Measurements from ENCODE around the gene ROBO1. TPM values are rescaled to one million over a fixed set of nuclear protein-coding genes. Genes with fewer than 3 reads are reported as not detected.
"Not testable (repeated sequence)": the region's sequence is repeated elsewhere in the genome, so short reads cannot be mapped to it uniquely, and the experiment has no call there.

ROBO1 gene
- total RNA-seq, 1 donor from 2014 or later, result 0.05 TPM

DNA sequence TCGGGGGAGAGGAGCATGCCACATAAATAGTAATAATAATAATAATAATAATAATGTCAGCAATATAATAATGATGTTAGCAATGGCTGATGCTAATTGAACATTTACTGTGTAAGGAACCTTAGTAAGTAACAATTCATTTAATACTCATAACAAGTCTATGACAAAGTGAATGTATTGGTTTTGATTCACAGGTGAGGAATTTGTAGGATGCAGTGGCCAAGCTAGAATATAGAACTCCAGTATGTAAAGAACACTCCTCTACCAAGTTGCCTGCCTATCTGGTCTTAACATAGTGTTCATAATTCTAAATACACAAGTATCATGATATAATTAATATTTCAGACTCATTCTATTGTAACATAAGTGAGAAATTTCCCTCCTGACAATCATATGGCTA is 1016.5 kb downstream of the ROBO1 start:
- Mint-ChIP-seq H3K4me1 (no peaks in the 10 kb centered on the region), H3K4me3 (no peak overlapping the region), H3K9me3 (peaks cover 7% of the 10 kb centered on the region), H3K27ac (no peak overlapping the region), H3K27me3 (no peaks in the 10 kb centered on the region), H3K36me3 (ENCODE audit: low read depth) (no peaks in the 10 kb centered on the region)
- DNase-seq, result no peak
- intact Hi-C loops (cut with micrococcal nuclease), result no loop called here

DNA sequence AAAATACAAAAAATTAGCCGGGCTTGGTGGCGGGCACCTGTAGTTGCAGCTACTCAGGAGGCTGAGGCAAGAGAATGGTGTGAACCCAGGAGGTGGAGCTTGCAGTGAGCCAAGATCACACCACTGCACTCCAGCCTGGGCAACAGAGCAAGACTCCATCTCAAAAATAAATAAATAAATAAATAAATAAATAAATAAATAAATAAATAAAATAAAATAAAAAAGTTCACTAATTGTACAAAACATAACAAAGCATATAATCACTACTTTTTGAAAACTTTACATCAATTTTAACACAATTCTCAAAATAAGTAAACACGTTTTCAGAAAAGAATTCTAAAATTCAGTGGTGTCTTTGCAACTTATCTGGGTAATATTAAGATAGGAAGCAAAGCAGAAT is 1017.5 kb downstream of the ROBO1 start:
- DNase-seq; H3K4me1 Mint-ChIP-seq; H3K36me3 Mint-ChIP-seq (ENCODE audit: low read depth); intact Hi-C loops (cut with micrococcal nuclease); H3K27ac Mint-ChIP-seq; H3K9me3 Mint-ChIP-seq; H3K27me3 Mint-ChIP-seq; H3K4me3 Mint-ChIP-seq: not testable (repeated sequence)

DNA sequence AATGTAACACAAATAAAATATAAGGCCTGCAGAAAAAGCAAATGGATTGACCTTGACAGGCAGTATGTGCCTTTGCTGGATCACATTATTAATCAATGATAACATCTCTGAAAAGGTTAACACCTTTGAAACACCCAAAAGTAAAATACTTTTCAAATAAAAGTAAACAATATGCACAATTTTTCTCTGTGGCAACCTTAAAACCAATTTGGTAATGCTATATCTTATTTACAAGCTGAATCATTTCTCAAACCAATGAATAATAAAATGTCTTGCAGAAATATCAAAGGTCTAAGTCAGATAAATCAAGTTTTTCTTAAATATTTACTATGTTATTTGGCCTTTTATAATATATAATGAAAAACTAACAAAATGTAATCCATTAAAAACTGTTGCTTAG is 1018.7 kb downstream of the ROBO1 start:
- Mint-ChIP-seq H3K27ac (no peak overlapping the region), H3K36me3 (ENCODE audit: low read depth) (no peaks in the 10 kb centered on the region), H3K27me3 (no peaks in the 10 kb centered on the region), H3K4me3 (no peak overlapping the region), H3K4me1 (no peaks in the 10 kb centered on the region), H3K9me3 (peaks cover 7% of the 10 kb centered on the region)
- no peak for DNase-seq
- intact Hi-C loops (cut with micrococcal nuclease), result no loop called here

DNA sequence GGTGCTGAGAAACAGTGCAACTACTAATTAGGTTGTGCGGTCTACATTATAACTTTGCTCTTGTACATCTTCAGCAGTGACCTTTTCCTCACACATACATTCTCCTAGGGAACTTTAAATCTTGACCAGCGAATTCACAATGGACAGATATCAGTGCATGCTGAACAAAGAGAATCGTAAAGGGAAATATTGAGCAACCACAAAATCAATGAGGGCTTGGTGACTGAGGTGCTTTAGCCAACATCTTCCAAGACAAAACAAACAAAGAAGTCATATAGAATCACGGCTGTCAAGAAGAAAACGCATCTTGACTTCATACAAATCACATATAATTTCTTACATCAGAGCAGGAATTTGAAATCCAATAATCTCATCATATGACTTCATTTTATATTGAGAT is 1022.0 kb downstream of the ROBO1 start:
- Mint-ChIP-seq H3K27ac (no peak overlapping the region), H3K27me3 (no peaks in the 10 kb centered on the region), H3K4me1 (no peaks in the 10 kb centered on the region), H3K36me3 (ENCODE audit: low read depth) (no peaks in the 10 kb centered on the region), H3K9me3 (peaks cover 3% of the 10 kb centered on the region), H3K4me3 (no peak overlapping the region)
- intact Hi-C loops (cut with micrococcal nuclease), result no loop called here
- DNase-seq, result no peak

DNA sequence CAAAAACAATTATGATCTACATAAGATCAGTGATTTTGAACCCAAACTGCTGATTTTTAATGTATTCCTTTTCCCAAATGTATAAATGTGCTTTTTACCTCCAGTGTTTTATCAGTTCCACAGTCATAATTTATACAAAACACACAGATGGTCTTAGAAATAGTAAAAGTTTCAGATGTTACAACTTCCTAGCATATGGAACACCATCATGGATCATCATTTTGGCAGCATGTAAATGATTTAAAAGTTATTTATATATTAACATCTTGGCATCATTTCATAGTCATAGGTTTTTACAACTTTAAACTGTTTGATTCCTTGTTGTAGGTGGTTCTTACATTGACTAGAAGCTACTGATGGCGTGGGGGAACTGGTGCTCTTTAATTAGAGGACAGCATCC is 1025.3 kb downstream of the ROBO1 start:
- H3K9me3 Mint-ChIP-seq, result no peaks in the 10 kb centered on the region
- intact Hi-C loops (cut with micrococcal nuclease), result no loop called here
- H3K4me1 Mint-ChIP-seq, result no peaks in the 10 kb centered on the region
- no peak overlapping the region for H3K4me3 Mint-ChIP-seq
- no peak overlapping the region for H3K27ac Mint-ChIP-seq
- H3K27me3 Mint-ChIP-seq, result no peaks in the 10 kb centered on the region
- no peaks in the 10 kb centered on the region for H3K36me3 Mint-ChIP-seq (ENCODE audit: low read depth)
- no peak for DNase-seq

DNA sequence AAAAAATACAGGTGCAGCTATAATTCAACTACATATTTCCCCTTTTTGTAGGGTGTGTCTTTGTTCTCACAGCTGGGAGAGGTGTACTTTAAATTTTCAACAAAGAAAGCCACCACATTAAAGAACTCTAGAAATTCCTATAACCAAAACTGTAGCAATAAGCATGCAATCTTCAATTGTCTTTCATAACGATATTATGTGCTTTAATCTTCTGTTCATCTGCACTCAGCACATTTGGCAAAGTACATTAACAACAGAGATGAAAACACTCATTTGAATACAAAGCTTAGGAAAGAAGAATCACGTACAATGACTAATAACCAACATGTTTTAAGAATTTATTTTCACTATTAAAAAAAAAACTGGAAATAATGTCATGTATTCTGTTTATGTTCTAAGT is 1025.8 kb downstream of the ROBO1 start:
- no peak overlapping the region for H3K4me3 Mint-ChIP-seq
- no peak for DNase-seq
- H3K36me3 Mint-ChIP-seq (ENCODE audit: low read depth), result no peaks in the 10 kb centered on the region

DNA sequence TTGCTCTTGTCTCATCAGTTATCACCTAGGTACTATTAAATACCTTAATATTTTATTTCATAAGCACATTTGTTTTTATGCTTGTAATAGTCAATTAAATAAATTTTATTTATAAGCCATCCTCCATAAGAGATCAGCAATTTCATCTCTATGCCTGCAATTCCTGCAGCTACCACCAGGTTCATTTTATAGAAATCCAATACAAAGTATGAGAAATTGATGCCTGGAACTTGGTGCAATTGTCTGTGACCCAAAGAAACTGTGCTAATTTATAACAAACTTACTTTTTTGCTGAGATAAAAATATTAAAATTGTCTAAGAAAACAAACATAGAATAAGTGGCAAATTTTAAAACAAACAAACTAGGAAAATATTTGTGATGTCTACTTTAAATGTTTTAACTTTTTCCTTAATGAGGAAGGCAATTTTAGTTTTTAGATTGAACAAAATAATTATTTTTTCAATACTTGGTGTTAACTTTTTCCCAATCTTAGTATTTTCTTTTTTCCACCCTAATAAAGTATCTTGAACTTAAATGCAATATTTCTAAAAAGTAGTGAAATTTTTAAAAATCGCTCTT is 1026.6 kb downstream of the ROBO1 start:
- Mint-ChIP-seq H3K27me3 (no peaks in the 10 kb centered on the region), H3K27ac (no peak overlapping the region), H3K36me3 (ENCODE audit: low read depth) (no peaks in the 10 kb centered on the region), H3K9me3 (peaks cover 5% of the 10 kb centered on the region), H3K4me1 (no peaks in the 10 kb centered on the region), H3K4me3 (no peak overlapping the region)
- intact Hi-C loops (cut with micrococcal nuclease), result no loop called here
- no peak for DNase-seq

More for the DNA sequence above, 1025.8 kb downstream of the ROBO1 start:
- intact Hi-C loops (cut with micrococcal nuclease), result no loop called here
- peaks cover 2% of the 10 kb centered on the region for H3K9me3 Mint-ChIP-seq
- H3K27me3 Mint-ChIP-seq, result no peaks in the 10 kb centered on the region
- H3K4me1 Mint-ChIP-seq, result no peaks in the 10 kb centered on the region
- H3K27ac Mint-ChIP-seq, result no peak overlapping the region

DNA sequence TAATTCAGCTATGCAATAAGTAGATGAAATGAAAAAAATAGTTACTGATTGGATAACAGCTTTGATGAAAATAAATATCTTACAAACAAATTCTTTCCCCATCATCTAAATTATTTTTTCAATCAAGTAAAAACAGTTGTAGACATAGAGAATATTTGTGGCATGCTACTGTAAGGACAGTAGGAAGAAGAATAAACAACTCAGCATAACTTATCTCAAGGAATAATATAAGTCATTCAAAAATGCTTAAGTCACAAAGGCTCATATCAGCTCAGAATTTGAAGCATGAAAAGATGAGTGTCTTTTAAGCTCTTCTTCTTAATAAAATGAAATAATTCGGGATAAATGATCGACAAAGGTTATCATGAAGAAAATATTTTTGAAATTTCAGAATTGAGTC is 1029.0 kb downstream of the ROBO1 start:
- Mint-ChIP-seq H3K27me3 (no peaks in the 10 kb centered on the region), H3K36me3 (ENCODE audit: low read depth) (no peaks in the 10 kb centered on the region), H3K9me3 (peaks cover 5% of the 10 kb centered on the region), H3K27ac (no peak overlapping the region), H3K4me1 (no peaks in the 10 kb centered on the region), H3K4me3 (no peak overlapping the region)
- no peak for DNase-seq
- intact Hi-C loops (cut with micrococcal nuclease), result no loop called here

DNA sequence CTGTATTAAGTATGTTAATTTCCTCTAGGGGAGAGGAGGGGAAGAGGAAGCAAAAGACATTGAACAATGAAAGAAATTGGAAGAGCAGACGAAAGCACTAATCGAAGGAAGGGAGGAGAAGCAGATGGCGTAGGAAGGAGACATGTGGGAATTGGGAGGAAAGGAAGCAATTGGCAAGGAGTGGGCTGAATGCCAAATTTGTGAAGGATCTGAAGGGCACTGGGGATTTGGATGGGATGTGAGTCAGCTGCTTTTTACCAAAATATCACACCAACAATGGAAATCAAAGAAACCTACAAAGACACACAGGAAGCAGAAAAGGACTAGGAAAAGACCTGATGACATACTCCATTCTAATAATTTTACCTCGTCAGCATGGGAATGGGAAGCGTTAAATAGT is 1029.8 kb downstream of the ROBO1 start:
- no peak overlapping the region for H3K4me3 Mint-ChIP-seq
- H3K27ac Mint-ChIP-seq, result no peak overlapping the region
- intact Hi-C loops (cut with micrococcal nuclease), result no loop called here
- DNase-seq, result no peak
- H3K9me3 Mint-ChIP-seq, result peaks cover 5% of the 10 kb centered on the region
- H3K27me3 Mint-ChIP-seq, result no peaks in the 10 kb centered on the region
- H3K4me1 Mint-ChIP-seq, result no peaks in the 10 kb centered on the region
- no peaks in the 10 kb centered on the region for H3K36me3 Mint-ChIP-seq (ENCODE audit: low read depth)

DNA sequence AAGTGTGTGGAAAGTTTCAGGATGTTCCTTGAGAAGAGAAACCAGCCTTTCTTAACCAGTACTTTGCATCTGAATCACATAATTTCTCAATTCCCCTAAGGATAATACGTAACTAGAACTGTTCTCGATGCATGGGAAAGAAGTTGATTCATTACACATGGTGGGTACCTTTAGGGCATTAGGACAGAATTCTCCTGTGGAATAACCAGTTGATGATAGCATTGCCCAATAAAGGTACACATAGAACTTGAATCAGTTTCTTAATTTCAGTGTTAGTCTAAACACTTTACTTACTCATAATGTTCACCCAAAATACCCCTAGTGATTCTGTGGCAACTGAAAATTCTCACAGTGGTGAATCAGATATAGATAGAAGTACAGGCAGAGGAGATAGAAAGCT is 1030.9 kb downstream of the ROBO1 start:
- no peaks in the 10 kb centered on the region for H3K4me1 Mint-ChIP-seq
- no peaks in the 10 kb centered on the region for H3K36me3 Mint-ChIP-seq (ENCODE audit: low read depth)
- H3K27me3 Mint-ChIP-seq, result no peaks in the 10 kb centered on the region
- no peak overlapping the region for H3K4me3 Mint-ChIP-seq
- intact Hi-C loops (cut with micrococcal nuclease), result no loop called here
- no peak overlapping the region for H3K27ac Mint-ChIP-seq
- DNase-seq, result no peak
- peaks cover 5% of the 10 kb centered on the region for H3K9me3 Mint-ChIP-seq

DNA sequence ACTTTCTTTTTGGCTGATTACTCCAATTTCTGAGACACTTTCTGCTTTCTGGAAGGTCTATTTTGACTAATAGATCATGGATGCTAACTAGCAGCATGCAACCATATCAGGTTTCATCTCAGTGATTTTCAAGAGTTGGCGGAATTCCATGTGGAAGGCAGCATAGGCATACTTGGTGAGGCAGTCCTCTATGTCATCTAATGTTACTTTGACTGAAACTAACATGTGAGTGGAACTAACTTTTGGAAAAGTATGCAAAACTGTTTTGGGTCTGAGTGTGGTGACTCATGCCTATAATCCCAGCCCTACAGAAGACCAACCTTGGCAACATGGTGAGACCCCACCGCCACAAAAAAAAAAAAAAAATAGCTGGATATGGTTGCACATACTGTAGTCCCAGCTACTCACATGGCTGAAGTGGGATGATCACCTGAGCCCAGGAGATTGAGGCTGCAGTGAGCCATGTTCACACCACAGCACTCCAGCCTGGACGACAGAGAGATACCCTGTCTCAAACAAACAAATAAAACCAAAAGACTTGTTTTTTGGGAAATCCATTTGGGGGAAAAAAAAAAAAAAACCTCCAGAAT is 1033.7 kb downstream of the ROBO1 start:
- H3K9me3 Mint-ChIP-seq, result peaks cover 5% of the 10 kb centered on the region
- no peak overlapping the region for H3K27ac Mint-ChIP-seq
- intact Hi-C loops (cut with micrococcal nuclease), result no loop called here
- no peaks in the 10 kb centered on the region for H3K27me3 Mint-ChIP-seq
- H3K4me1 Mint-ChIP-seq, result no peaks in the 10 kb centered on the region
- no peak for DNase-seq
- no peaks in the 10 kb centered on the region for H3K36me3 Mint-ChIP-seq (ENCODE audit: low read depth)
- no peak overlapping the region for H3K4me3 Mint-ChIP-seq

DNA sequence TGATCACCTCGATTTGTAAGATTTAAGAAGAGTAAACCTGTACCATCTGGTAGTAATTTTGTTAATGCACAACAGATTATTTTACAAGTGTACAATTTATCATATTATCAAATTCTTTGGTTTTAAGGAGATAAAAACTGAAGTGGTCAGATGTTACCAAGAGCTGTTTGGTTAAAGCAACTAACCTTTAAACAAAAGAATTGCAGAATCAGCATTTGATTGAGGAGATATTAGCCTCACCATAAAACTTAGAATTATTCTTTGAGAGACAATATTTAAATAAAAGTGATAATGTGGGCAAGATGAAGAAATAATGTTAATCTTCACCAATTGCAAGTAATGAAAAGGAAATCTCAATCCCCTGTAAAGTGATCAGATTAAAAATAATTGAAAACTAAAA is 1034.9 kb downstream of the ROBO1 start:
- intact Hi-C loops (cut with micrococcal nuclease), result no loop called here

DNA sequence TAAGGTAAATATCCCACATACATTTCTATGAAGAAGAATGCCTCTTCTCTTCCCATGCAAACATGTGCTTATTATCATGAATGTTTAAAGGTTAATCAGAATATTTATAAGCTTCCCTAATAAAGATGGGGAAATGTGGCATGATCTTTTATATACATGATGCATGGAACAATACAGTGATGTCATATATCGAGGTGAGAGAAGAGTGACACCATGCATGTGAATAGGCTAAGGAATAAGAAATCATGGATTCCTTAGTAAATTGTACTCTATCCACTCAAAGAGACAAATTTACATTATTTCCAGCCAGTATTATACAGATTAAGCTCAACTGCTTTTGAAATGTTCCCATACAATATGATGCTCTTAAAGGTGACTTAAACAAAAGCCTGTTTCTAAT is 1035.3 kb downstream of the ROBO1 start:
- H3K4me1 Mint-ChIP-seq, result no peaks in the 10 kb centered on the region

More for the DNA sequence above, 1034.9 kb downstream of the ROBO1 start:
- Mint-ChIP-seq H3K4me1 (no peaks in the 10 kb centered on the region), H3K4me3 (no peak overlapping the region), H3K36me3 (ENCODE audit: low read depth) (no peaks in the 10 kb centered on the region), H3K9me3 (peaks cover 5% of the 10 kb centered on the region), H3K27ac (no peak overlapping the region), H3K27me3 (no peaks in the 10 kb centered on the region)
- DNase-seq, result no peak

DNA sequence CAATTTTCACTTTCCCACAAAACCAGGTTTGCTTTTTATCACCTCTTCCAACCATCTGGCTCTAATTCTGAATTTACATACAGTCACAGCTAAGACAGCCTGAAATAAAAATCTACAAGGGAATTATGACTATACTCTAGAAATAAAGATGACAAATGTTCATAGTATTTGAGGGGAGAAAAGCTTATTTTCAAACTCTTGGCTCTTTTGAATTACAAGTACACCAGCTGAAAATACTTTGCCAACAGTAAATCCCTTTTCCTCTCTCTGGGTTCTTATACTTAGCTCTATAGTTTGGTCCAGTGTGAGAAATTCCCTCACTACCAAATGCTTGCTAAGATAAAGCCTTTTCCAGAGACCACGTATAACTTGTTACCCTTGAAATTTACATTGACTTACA is 1037.9 kb downstream of the ROBO1 start:
- no peak overlapping the region for H3K4me3 Mint-ChIP-seq
- no peaks in the 10 kb centered on the region for H3K9me3 Mint-ChIP-seq
- H3K36me3 Mint-ChIP-seq (ENCODE audit: low read depth), result no peaks in the 10 kb centered on the region
- no peaks in the 10 kb centered on the region for H3K4me1 Mint-ChIP-seq
- H3K27me3 Mint-ChIP-seq, result no peaks in the 10 kb centered on the region
- DNase-seq, result no peak
- intact Hi-C loops (cut with micrococcal nuclease), result no loop called here
- no peak overlapping the region for H3K27ac Mint-ChIP-seq

More for the DNA sequence above, 1035.3 kb downstream of the ROBO1 start:
- no peak overlapping the region for H3K4me3 Mint-ChIP-seq
- H3K9me3 Mint-ChIP-seq, result peaks cover 5% of the 10 kb centered on the region
- no peaks in the 10 kb centered on the region for H3K36me3 Mint-ChIP-seq (ENCODE audit: low read depth)
- intact Hi-C loops (cut with micrococcal nuclease), result no loop called here
- H3K27ac Mint-ChIP-seq, result no peak overlapping the region
- DNase-seq, result no peak
- no peaks in the 10 kb centered on the region for H3K27me3 Mint-ChIP-seq
